Activated CD8-positive, alpha-beta T cell treated with anti-CD3 and anti-CD28 coated beads, Interleukin-2, amount 10 ng/mL, durations not matched to agents 7 days and 5 days (primary cell): ENCODE results near the gene RAB27A. TPM values are rescaled to one million over a fixed set of nuclear protein-coding genes. Genes with fewer than 3 reads are reported as not detected.

ENCODE experiments used
- ATAC-seq: fragments of 150-1000 bp; cut with Tn5 transposase; one replicate; pipeline ENCODE4 v1.10.0; 2021; ENCODE audit warnings: moderate library complexity
- CTCF ChIA-PET: fragments of 350-600 bp; sonication (Branson Sonifier 250); formaldehyde crosslinking; loops from one replicate; lab custom pipeline; 2021; ENCODE audit warnings: antibody characterized with exemption; lab: Charles Lee
- POLR2A ChIA-PET: fragments of 350-600 bp; sonication (Branson Sonifier 250); formaldehyde crosslinking; loops from one replicate; lab custom pipeline; 2021; ENCODE audit warnings: antibody characterized with exemption; lab: Charles Lee
- DNase-seq: peaks from one replicate; pipeline ENCODE4 v3.0.0-alpha.2; 2020
- H3K27ac Mint-ChIP-seq: one replicate; pipeline ENCODE4 v1.8.0; 2021; ENCODE audit warnings: mild to moderate bottlenecking, mixed read lengths
- H3K27me3 Mint-ChIP-seq: one replicate; pipeline ENCODE4 v1.8.0; 2021; ENCODE audit warnings: low read depth, mixed read lengths
- H3K36me3 Mint-ChIP-seq: one replicate; pipeline ENCODE4 v1.8.0; 2021; ENCODE audit warnings: low read depth, mixed read lengths
- H3K4me1 Mint-ChIP-seq: one replicate; pipeline ENCODE4 v1.8.0; 2021; ENCODE audit warnings: low read depth, mixed read lengths
- H3K4me3 Mint-ChIP-seq: one replicate; pipeline ENCODE4 v1.8.0; 2021; ENCODE audit warnings: mild to moderate bottlenecking, mixed read lengths
- H3K9me3 Mint-ChIP-seq: one replicate; pipeline ENCODE4 v1.8.0; 2022; ENCODE audit warnings: mixed read lengths; ENCODE audit not compliant: insufficient read depth
- total RNA-seq, 2 experiments: library from RNA; stranded (reverse); gene quantifications; one replicate each; pipeline ENCODE4 v1.2.3, GENCODE V29; 2021

RAB27A gene
- total RNA-seq, 2 experiments from 2014 or later = 102 to 105 TPM

DNA sequence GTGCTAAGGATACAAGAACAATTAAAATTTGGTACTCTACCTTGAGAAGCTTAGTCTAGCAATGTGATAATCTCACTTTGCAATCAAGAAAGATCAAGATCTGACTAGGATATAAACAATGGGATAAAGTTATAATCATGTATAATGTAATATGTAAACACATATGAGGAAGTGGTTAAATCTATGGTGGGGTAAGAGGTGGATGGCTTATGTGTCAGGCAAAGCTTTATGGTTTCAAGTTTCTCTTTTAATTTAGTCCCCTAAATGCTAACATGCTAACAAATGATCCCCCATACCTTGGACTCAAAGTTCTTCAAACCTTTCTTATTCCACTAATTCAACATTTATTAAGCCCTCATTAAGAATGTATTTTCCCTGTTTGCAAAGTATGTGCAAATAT is 95.4 kb downstream of the RAB27A start:
- Mint-ChIP-seq H3K27me3 (no peaks in the 10 kb centered on the region), H3K27ac (no peak overlapping the region), H3K9me3 (peaks cover 8% of the 10 kb centered on the region), H3K36me3 (peaks cover 47% of the 10 kb centered on the region), H3K4me1 (peaks cover 22% of the 10 kb centered on the region), H3K4me3 (no peak overlapping the region)
- ChIA-PET CTCF (interaction anchor here (1.2 kb wide), 1 partner anchor 214 kb away, joined by 4 read pairs; the partner anchor contains the start of genes CCPG1 and PIERCE2), POLR2A (no interaction called here)
- ATAC-seq (no peak), DNase-seq (no peak)

DNA sequence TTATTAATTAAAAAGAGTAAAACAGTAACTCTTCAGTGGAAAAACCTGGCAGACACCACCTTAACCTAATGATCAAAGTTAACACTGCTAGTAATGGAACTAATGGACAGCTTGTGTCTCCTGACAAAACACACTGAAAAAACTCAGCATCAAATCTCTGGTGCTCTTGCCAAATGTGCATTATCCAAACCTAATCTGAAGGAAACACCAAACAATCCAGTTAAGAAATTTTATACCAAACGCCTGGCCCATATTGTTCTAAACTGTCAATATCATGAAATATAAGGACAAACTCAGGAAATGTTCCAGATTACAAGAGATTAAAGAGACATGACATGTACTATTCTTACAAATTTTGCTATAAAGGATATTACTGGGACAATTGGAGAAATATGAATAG is 103.3 kb downstream of the RAB27A start:
- ATAC-seq (no peak), DNase-seq (no peak)
- Mint-ChIP-seq H3K36me3 (peaks cover 74% of the 10 kb centered on the region), H3K4me1 (peaks cover 29% of the 10 kb centered on the region), H3K27ac (no peak overlapping the region), H3K9me3 (no peaks in the 10 kb centered on the region), H3K27me3 (no peaks in the 10 kb centered on the region), H3K4me3 (no peak overlapping the region)
- ChIA-PET POLR2A (no interaction called here), CTCF (interaction anchor here (1.2 to 2.2 kb wide), 2 partner anchors 18 to 253 kb away, joined by 3 to 7 read pairs; no protein-coding TSS in a partner anchor)

DNA sequence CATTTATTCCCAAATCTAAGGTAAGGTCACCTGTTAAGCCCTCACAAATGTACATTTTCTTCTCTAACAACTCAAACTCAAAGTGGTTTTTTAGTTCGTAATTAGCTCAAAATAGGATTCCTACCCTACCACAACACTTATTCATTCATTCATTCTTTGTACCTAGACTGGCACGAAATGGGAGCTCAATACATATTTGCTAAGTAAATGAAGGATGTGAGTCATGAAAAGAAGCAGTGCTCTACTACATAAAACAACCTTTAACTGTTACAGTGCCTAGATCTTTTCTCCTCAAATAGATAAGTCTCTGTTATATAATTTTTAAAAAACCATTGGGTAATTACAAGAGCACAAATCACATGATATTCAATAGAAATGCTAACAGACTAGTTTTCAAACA is 105.9 kb downstream of the RAB27A start:
- ChIA-PET POLR2A (no interaction called here), CTCF (interaction anchor here (0.8 to 1.3 kb wide), 5 partner anchors 13 to 183 kb away, joined by 3 to 5 read pairs (median 3); partner anchors contain the start of gene RSL24D1)
- no peaks in the 10 kb centered on the region for H3K27me3 Mint-ChIP-seq
- ATAC-seq (no peak), DNase-seq (no peak)
- no peaks in the 10 kb centered on the region for H3K9me3 Mint-ChIP-seq
- peaks cover 19% of the 10 kb centered on the region for H3K4me1 Mint-ChIP-seq
- no peak overlapping the region for H3K27ac Mint-ChIP-seq
- peaks cover 66% of the 10 kb centered on the region for H3K36me3 Mint-ChIP-seq
- no peak overlapping the region for H3K4me3 Mint-ChIP-seq

DNA sequence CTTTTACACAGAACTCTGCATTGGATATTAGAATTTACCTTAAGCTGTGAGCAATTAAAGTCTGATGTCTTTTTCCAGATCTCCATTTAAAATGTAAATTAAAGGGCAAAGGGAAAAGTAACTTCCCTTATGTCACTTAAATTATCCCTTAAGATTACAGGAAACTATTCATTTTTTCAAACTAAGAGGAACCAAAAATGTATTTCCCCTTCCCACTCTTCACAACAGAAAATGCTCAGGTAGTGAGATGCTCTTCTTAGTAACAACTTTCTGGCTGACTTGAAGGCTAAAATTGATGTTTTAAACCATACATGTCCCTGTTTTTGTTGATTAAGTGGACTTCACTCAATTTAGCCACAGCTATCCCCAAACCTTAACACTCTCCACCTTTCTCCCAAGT is 110.5 kb downstream of the RAB27A start:
- Mint-ChIP-seq H3K27ac (no peak overlapping the region), H3K27me3 (no peaks in the 10 kb centered on the region), H3K9me3 (no peaks in the 10 kb centered on the region), H3K4me3 (no peak overlapping the region), H3K36me3 (peaks cover 39% of the 10 kb centered on the region), H3K4me1 (no peaks in the 10 kb centered on the region)
- ChIA-PET CTCF (interaction anchor here (1.3 to 4.0 kb wide), 2 partner anchors 11 to 112 kb away, joined by 4 to 28 read pairs; no protein-coding TSS in a partner anchor), POLR2A (interaction anchor here (1.4 kb wide), 1 partner anchor 140 kb away, joined by 4 read pairs; the partner anchor contains the start of genes PIGB and PIGBOS1)
- ATAC-seq (no peak), DNase-seq (no peak)

DNA sequence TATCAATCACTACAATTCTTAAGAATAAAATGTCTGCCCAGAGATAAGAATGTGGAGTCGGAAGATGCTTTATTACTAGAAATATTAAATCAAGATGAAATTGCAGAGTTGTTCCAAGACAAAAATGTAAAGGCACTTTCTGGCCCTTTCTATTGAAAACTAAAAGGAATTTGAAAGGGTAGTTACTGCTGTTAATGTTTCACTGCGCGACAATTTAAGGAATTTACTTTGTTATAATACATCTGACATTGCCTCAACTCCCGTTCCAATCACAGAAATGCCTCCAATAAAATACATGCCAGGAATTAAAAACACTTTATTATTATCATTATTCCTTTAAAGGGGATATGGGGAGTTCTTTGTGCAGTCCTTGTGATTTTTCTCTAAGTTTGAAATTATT is 119.3 kb downstream of the RAB27A start:
- no peak overlapping the region for H3K4me3 Mint-ChIP-seq
- H3K9me3 Mint-ChIP-seq = no peaks in the 10 kb centered on the region
- no peak overlapping the region for H3K27ac Mint-ChIP-seq
- H3K27me3 Mint-ChIP-seq = no peaks in the 10 kb centered on the region
- no peak for DNase-seq
- no peaks in the 10 kb centered on the region for H3K36me3 Mint-ChIP-seq
- CTCF ChIA-PET = interaction anchor here (0.6 kb wide), 1 partner anchor 1088 kb away, joined by 3 read pairs; no protein-coding TSS in a partner anchor
- ATAC-seq = no peak
- POLR2A ChIA-PET = no interaction called here
- no peaks in the 10 kb centered on the region for H3K4me1 Mint-ChIP-seq

DNA sequence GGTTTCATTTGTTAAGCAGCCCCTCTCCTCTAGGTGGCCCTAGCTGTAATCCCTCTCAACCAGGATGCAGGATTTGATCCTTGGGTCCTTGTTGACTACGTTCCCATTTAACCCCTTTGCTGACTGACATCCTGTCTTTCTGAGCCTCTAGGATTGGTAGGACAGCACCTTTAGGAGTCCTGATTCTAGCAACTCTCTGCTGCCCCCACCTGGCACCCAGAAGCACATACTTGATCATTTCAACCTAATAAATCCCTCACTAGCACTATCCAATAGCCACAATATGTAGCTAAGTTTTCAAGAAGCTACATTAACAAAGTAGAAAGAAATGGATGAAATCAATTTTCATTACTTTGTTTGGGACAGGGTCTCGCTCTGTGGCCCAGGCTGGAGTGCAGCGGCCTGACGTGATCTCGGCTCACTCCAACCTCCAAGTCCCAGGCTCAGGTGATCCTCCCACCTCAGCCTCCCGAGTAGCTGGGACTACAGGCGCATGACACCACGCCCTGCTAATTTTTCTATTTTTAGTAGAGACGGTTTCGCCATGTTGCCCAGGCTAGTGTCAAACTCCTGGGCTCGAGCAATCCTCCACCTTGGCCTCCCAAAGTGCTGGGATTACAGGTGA is 121.2 kb downstream of the RAB27A start:
- ATAC-seq (peak; percentile 67), DNase-seq (peak; percentile 70)
- Mint-ChIP-seq H3K4me3 (no peak overlapping the region), H3K4me1 (no peaks in the 10 kb centered on the region), H3K9me3 (no peaks in the 10 kb centered on the region), H3K36me3 (no peaks in the 10 kb centered on the region), H3K27ac (no peak overlapping the region), H3K27me3 (no peaks in the 10 kb centered on the region)
- ChIA-PET CTCF (interaction anchor here (0.7 to 3.8 kb wide), 11 partner anchors 11 to 1086 kb away, joined by 3 to 28 read pairs (median 3); no protein-coding TSS in a partner anchor), POLR2A (no interaction called here)

DNA sequence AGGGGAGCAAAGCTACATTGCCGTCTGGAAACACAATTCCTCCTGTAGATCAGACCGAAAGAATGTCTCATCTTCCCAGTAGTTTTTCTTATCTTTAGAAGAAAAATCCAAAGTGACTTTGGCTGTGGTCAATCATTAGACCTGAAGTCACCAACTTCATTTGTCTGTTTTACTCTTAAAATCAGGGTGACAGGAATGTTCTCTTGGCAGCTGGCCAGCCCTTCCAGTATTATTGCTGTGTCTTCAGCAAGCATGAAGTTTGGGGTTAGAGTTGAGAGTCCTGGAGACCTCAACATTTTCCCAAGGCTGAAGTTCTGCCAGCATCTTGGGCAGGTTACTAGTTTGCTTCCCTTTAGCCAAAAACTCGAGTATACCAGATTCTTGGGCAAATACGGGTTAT is 125.3 kb downstream of the RAB27A start:
- ChIA-PET POLR2A (interaction anchor here (0.6 kb wide), 1 partner anchor 650 kb away, joined by 3 read pairs; no protein-coding TSS in a partner anchor), CTCF (interaction anchor here (2.5 kb wide), 1 partner anchor 275 kb away, joined by 5 read pairs; no protein-coding TSS in a partner anchor)
- Mint-ChIP-seq H3K27ac (no peak overlapping the region), H3K4me1 (no peaks in the 10 kb centered on the region), H3K27me3 (no peaks in the 10 kb centered on the region), H3K9me3 (no peaks in the 10 kb centered on the region), H3K36me3 (no peaks in the 10 kb centered on the region), H3K4me3 (no peak overlapping the region)
- DNase-seq (no peak), ATAC-seq (no peak)

Other genes with a start within 250 kb of the RAB27A start
- 10 to 100 TPM; 79.6 to 85.2 TPM for gene RSL24D1, start 92.9 kb downstream of the RAB27A start, total RNA-seq
- 10 to 100 TPM in 1 of 2 experiments, 1 to 10 TPM in 1; 8.9 to 12.2 TPM for gene PIGBOS1, start 29.3 kb upstream of the RAB27A start, total RNA-seq
- 10 to 100 TPM; 16.4 to 23.7 TPM for gene PIGB, start 29.4 kb upstream of the RAB27A start, total RNA-seq
- gene CCPG1, start 118.5 kb upstream of the RAB27A start, total RNA-seq = 10 to 100 TPM in 1 of 2 experiments, 1 to 10 TPM in 1; 8.2 to 10.4 TPM
- gene PIERCE2, start 118.7 kb upstream of the RAB27A start, total RNA-seq = not detected
- gene DNAAF4, start 218.4 kb upstream of the RAB27A start, total RNA-seq = not detected